Measurements from ENCODE around the gene FBXO8.
A peak's percentile ranks its signal among the peaks of the same experiment; 100 is the strongest.

Gene FBXO8

GRCh38 chr4:174241162-174241561, 42.3 kb downstream of the FBXO8 start:
- no peak for DNase-seq

DNA sequence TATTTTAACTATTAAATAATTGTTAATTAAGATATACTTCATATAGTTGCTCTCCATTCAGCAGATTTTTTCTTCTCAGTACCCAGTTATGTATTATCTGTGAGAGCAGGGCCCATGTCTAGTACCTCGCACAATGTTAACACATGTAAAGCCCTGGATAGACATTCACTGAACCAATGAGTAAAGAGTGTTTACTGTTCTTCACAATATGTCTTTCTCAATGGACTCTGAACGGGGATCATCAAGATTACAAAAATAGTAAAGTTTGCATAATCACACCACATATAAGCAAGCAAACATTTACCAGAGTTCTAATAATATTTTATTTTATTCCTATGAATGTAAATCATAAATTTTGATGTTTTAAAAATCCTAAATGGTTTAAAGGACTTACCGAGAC, 47.1 kb downstream of the FBXO8 start:
- DNase-seq = no peak

- no peak for DNase-seq
These were observed 52.8 kb downstream of the FBXO8 start for GRCh38 chr4:174230680-174231079.

DNA sequence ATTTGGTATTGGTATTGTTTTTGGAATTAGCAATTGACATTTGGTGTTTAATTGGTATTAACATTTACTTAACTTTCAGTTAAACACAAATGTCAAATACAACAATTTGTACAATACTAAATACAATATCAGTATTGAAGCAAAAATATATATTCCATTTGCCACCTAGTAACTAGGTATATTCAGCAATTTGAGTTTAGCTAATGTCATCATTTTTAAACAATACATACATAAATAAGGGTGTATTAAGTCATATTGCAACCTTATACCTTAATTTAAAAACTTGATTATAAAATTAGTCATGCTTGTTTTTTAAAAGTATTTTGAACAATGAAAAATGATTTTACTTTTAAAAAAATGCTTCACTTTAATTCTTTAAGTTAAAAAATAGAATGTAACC, 53.3 kb downstream of the FBXO8 start:
- DNase-seq = no peak

GRCh38 chr4:174228988-174229387, 54.5 kb downstream of the FBXO8 start:
- no peak for DNase-seq

DNA sequence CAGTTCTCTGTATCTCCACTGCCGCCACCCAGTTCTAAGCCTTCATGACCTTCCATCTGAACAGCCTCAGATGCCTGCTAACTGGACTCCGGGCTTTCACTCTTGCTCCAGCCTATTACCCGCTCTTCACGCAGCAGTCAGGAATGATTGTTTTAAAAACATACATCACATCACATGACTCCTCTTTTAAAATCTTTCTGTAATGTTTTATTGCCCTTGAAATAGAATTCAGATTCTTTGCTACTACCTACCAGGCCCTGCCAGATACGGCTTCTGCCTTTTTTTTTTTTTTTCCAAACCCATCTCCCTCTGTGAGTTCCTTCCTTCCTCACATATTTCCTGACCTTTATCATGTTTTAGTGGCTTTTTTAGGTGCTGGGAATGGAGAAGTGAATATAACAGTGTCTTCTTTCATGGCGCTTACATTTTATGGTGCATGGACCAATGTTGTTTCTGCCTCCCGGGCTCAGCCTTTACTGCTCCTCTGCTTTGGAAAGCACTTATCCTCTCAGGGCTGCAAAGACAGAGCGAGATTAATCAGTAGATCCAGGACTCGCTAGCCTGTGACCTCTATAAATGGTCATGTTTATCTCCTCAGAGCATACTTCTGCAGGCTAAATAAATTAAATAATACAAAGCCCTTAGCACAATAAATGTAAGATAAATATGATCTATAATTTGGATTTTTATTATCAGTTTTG, 58.0 kb downstream of the FBXO8 start:
- no peak for DNase-seq

GRCh38 chr4:174224550-174224949, 58.9 kb downstream of the FBXO8 start:
- DNase-seq = no peak

DNA sequence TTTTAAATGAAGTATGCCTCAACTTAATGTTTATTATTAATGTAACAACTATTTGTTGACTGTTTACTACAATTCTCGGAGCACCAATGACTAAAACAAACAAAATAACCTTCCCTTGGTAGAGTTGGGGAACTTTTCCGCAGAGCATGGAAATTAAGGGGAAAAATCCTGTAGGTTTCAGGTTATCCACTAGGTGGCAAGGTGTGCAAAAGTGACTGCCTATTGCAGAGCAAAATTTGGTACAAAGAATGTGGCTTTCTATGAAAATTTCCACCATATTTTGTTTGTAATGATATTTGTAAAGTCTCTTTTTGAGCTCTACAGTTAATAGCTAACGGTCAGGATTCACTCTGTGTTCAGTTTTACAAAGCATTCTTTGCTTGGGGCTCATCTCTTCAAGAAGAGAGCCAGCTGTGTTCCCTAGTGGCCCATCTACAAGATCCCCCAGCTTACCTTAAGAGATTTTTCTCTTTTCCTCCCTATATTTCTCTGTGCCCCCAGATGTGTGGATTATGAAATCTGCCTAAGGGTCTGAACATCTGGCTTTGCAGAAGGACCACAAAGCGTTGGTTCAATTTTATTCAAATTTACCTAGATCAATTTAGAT, 61.1 kb downstream of the FBXO8 start:
- peak in 1 of 2 donors; percentile 44 for DNase-seq

GRCh38 chr4:174218127-174218790, 65.2 kb downstream of the FBXO8 start:
- no peak for DNase-seq

- DNase-seq = no peak
These were observed 66.0 kb downstream of the FBXO8 start for GRCh38 chr4:174217273-174218126.

DNA sequence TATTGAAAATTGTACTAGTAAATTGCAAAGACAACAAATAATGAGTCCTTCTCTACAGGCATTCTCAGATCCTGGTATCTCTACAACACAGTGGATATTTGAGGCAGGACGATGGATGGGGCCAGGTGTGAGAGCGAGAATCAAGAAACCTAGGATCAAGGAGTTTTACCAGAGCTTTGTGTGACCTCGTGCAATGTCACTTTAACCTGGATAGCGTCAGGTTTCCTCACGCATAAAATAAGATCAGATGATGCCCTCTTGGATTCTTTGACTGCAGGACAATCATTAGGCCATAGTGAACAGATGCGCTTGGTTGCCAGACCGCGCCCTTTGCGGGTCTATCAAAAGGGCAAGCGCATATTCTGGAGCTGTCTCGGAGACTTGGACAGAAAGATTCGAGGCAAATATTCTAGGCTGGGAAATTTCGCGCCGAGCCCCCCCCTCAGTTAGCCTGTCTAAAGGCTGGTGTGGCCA, 66.6 kb downstream of the FBXO8 start:
- no peak for DNase-seq

- DNase-seq = no peak
These were observed 67.3 kb downstream of the FBXO8 start for GRCh38 chr4:174215961-174216680.

DNA sequence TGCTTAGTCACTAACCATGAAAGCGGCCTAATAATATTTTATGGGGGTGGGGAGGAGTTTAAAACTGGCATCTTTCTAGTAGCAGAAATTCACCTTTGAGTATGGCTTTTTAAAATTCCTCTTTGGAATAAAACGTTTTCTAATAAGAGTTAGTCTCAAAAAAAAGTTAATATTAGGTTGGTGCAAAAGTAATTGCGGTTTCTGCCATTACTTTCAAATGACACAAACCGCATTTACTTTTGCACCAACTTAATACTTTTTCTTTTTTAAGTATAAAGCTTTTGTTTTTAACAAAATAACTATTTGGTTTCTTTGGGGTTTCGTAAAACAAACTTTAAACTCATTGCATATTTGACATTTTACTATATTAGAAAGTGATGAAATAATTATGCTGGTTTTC, 68.4 kb downstream of the FBXO8 start:
- DNase-seq = no peak

- no peak for DNase-seq
These were observed 69.2 kb downstream of the FBXO8 start for GRCh38 chr4:174214101-174214878.

DNA sequence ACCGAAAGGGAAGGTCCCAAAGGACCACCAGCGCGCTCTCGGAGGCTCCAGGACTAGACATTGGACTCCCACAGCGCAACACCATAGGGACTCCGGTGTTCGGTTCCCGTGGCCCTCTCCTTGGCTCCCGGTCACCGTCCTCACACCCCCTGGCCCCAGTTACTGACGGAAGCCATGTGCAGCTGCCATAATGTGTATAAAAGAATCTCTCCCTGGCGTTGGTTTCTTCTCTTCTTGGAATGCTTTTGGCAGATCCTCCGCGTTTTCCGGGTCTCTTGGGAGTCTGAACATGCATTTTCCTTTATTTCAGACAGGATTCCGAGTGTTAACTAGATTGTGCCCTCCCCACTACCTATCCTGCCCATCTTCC, 69.8 kb downstream of the FBXO8 start:
- DNase-seq = no peak

GRCh38 chr4:174212061-174212460, 71.4 kb downstream of the FBXO8 start:
- no peak for DNase-seq

- no peak for DNase-seq
These were observed 71.8 kb downstream of the FBXO8 start for GRCh38 chr4:174211622-174212044.

DNA sequence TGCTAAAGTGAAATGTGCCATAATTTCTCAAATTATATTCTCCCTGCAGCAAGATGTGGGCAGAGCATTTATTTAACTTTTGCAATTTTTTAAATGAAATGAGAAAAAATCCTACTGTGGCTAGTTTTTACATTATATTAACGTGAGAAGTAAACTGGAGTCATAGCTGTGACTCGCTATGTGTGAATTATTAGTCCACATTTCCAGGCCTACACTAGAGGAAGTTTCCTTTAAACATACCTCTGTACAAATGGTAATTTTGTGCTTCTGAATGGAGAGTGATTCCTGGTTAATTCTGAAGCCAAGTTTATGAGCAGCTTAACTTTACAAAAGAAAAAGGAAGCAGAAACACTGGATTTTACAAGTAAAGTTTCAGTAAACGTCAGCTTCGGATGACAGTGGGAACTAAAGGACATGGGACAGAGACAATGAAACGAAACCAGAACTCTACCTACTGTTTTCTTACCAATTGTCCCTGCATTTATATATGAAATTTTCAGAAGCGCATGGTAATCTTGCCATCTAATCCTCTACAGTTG, 72.4 kb downstream of the FBXO8 start:
- no peak for DNase-seq

DNA sequence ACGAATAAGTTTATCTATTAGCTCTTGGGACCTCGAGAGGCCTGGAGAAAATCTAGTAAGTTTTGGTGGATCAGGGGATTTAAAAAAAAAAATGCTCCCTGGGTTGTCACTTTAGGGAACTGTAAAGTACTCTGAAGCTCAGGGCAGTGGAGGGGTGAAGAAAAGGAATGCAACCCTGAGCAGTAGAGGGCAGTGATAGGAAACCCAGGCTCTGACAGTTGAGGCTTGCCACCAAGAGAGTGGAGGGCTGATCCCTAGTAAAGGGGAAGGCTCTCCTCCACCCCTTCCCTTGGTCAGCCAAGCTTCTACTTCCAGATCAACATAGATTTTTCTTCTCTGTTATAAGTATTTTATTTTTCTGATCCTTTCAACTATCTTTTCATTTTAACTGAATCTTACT, 73.1 kb downstream of the FBXO8 start:
- DNase-seq = no peak

DNA sequence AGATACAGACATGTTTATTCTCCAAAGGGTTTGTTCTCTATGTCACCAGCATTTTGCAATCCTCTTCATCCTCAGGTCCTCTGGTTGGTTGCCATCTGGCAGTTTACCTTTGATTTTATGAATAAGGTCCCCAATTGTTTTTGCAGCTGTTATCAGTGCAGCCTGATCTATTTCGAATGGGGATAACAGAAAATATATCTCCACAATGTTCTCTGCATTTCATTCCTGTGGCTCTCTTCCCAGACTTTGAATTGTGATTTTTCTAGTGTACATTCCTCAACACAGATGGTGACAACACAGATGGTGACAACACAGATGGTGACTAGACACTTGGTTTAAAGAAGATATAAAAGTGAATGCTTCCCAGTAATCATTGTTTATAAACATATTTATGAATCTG, 74.1 kb downstream of the FBXO8 start:
- no peak for DNase-seq

GRCh38 chr4:174207367-174207766, 76.1 kb downstream of the FBXO8 start:
- no peak for DNase-seq
